OCI-LY7 (cell line): Measurements from ENCODE around the gene OR4D9. TPM values are rescaled to one million over a fixed set of nuclear protein-coding genes. Genes with fewer than 3 reads are reported as not detected.
A peak's percentile ranks its signal among the peaks of the same experiment; 100 is the strongest.

ENCODE experiments used
- BruUV-seq: library from RNA; stranded (reverse); fragments of 400-500 nt; replicated peaks from 2 replicates; lab custom pipeline; 2021; lab: Mats Ljungman, UMichigan
- CTCF ChIA-PET: fragments of 300-600 bp; sonication (Branson Sonifier 250); formaldehyde crosslinking; loops from one replicate; lab custom pipeline; 2022; ENCODE audit warnings: antibody characterized with exemption; ENCODE audit not compliant: unreplicated experiment; lab: Charles Lee
- POLR2A ChIA-PET: fragments of 300-600 bp; sonication (Branson Sonifier 250); formaldehyde crosslinking; loops from one replicate; lab custom pipeline; 2022; ENCODE audit warnings: antibody characterized with exemption; lab: Charles Lee
- DNase-seq: peaks from one replicate; pipeline ENCODE4 v3.0.0-alpha.2; 2015; ENCODE audit warnings: low spot score
- H2AFZ ChIP-seq: fragments of 200-600 bp; sonication (generic), shearing (Covaris generic); 2 replicates; pipeline ENCODE4 v1.6.1; 2014; ENCODE audit warnings: mild to moderate bottlenecking, antibody characterized with exemption, low read length, moderate library complexity
- H3K27ac ChIP-seq: fragments of 200-600 bp; sonication (generic); 2 replicates; pipeline ENCODE4 v1.5.1; 2014; ENCODE audit warnings: mixed run types, low read depth, mild to moderate bottlenecking, moderate library complexity, low read length, inconsistent platforms; ENCODE audit not compliant: poor library complexity, severe bottlenecking
- H3K36me3 ChIP-seq: fragments of 200-600 bp; sonication (generic); 2 replicates; pipeline ENCODE4 v1.6.1; 2014; ENCODE audit warnings: mild to moderate bottlenecking, antibody characterized with exemption, low read length, moderate library complexity, mixed read lengths; ENCODE audit not compliant: insufficient read depth
- H3K4me1 ChIP-seq: fragments of 200-600 bp; sonication (generic); 2 replicates; pipeline ENCODE4 v1.5.1; 2014; ENCODE audit warnings: mild to moderate bottlenecking, low read length; ENCODE audit not compliant: insufficient read depth, poor library complexity, severe bottlenecking
- H3K4me2 ChIP-seq: fragments of 200-600 bp; sonication (generic); 2 replicates; pipeline ENCODE4 v1.6.1; 2014; ENCODE audit warnings: mild to moderate bottlenecking, low read length
- H3K4me3 ChIP-seq: fragments of 200-600 bp; sonication (generic); 2 replicates; pipeline ENCODE4 v1.5.1; 2014; ENCODE audit warnings: mild to moderate bottlenecking, low read depth, low read length; ENCODE audit not compliant: poor library complexity, severe bottlenecking
- H3K79me2 ChIP-seq: fragments of 200-600 bp; sonication (generic); 2 replicates; pipeline ENCODE4 v1.6.1; 2016; ENCODE audit warnings: low read depth, mild to moderate bottlenecking, low read length, moderate library complexity, mixed read lengths; ENCODE audit not compliant: insufficient read depth
- H3K9me2 ChIP-seq: fragments of 200-600 bp; sonication (generic); 2 replicates; pipeline ENCODE4 v1.6.1; 2016; ENCODE audit warnings: mild to moderate bottlenecking, low read length, mixed read lengths; ENCODE audit not compliant: insufficient read depth
- H3K9me3 ChIP-seq: fragments of 200-600 bp; sonication (generic); 2 replicates; pipeline ENCODE4 v1.6.1; 2014; ENCODE audit warnings: mild to moderate bottlenecking, mixed run types, low read length, mixed read lengths
- H4K20me1 ChIP-seq: fragments of 200-600 bp; sonication (generic); 2 replicates; pipeline ENCODE4 v1.6.1; 2014; ENCODE audit warnings: mild to moderate bottlenecking, antibody characterized with exemption, low read length, moderate library complexity, mixed read lengths; ENCODE audit not compliant: insufficient read depth
- CTCF ChIP-seq: fragments of 200-600 bp; sonication (generic); conservative IDR thresholded peaks from 2 replicates; pipeline ENCODE4 v1.5.1; 2014; ENCODE audit warnings: mild to moderate bottlenecking, antibody characterized with exemption, low read length, moderate library complexity, mixed read lengths
- EZH2phosphoT487 ChIP-seq: fragments of 200-600 bp; sonication (generic); IDR thresholded peaks from 2 replicates; pipeline ENCODE4 v1.6.1; 2018; ENCODE audit warnings: low read depth, borderline replicate concordance, mild to moderate bottlenecking, mixed run types, antibody characterized with exemption, low read length, moderate library complexity, mixed read lengths
- intact Hi-C: fragments of 100-400 bp; cut with micrococcal nuclease; formaldehyde crosslinking; loops from one replicate; pipeline ENCODE4 v1.10.0; 2022; ENCODE audit not compliant: unreplicated experiment
- total RNA-seq, 2 experiments: library from RNA; depleted of rRNA in 1 of 2; stranded (reverse); fragments of >200 nt in 1 of 2; shearing (Covaris generic) in 1 of 2; gene quantifications; 2 replicates each; pipeline ENCODE4 v1.2.3, GENCODE V29; 2014 to 2022

Gene OR4D9
- total RNA-seq, 2 experiments from 2014 or later: not detected

GRCh38 chr11:59560702-59561473, 49.5 kb downstream of the OR4D9 start:
- H2AFZ ChIP-seq: peak overlapping the region; percentile 99
- H3K27ac ChIP-seq: peak overlapping the region; percentile 66
- ChIA-PET CTCF (interaction anchor here (1.1 to 1.3 kb wide), 2 partner anchors 11 to 51 kb away, joined by 4 to 8 read pairs; no protein-coding TSS in a partner anchor), POLR2A (interaction anchor here (0.5 to 1.5 kb wide), 11 partner anchors 9 to 1837 kb away, joined by 3 to 8 read pairs (median 3); no protein-coding TSS in a partner anchor)
- intact Hi-C loops: loop anchor here (1.0 kb wide), 1 partner anchor 10 kb away; no protein-coding TSS in a partner anchor
- peaks cover 36% of the 10 kb centered on the region for H3K4me1 ChIP-seq
- no peaks in the 10 kb centered on the region for H3K79me2 ChIP-seq
- no peaks in the 10 kb centered on the region for H3K9me2 ChIP-seq
- H3K4me3 ChIP-seq: peak overlapping the region; percentile 92
- BruUV-seq: no TSS peak
- TF ChIP-seq CTCF (no peak), EZH2phosphoT487 (no peak)
- H3K4me2 ChIP-seq: peak overlapping the region; percentile 99
- no peaks in the 10 kb centered on the region for H3K9me3 ChIP-seq
- DNase-seq: peak; percentile 88
- no peaks in the 10 kb centered on the region for H4K20me1 ChIP-seq
- no peaks in the 10 kb centered on the region for H3K36me3 ChIP-seq

GRCh38 chr11:59562292-59562691, 51.0 kb downstream of the OR4D9 start:
- ChIA-PET POLR2A (interaction anchor here (0.5 to 1.9 kb wide), 4 partner anchors 25 to 102 kb away, joined by 3 to 5 read pairs (median 4); no protein-coding TSS in a partner anchor), CTCF (no interaction called here)

More at GRCh38 chr11:59562292-59562691, 51.0 kb downstream of the OR4D9 start:
- Histone ChIP-seq H3K9me2 (no peaks in the 10 kb centered on the region), H4K20me1 (no peaks in the 10 kb centered on the region), H3K9me3 (no peaks in the 10 kb centered on the region), H3K27ac (no peak overlapping the region), H3K36me3 (no peaks in the 10 kb centered on the region), H3K79me2 (no peaks in the 10 kb centered on the region), H2AFZ (no peak overlapping the region), H3K4me1 (peaks cover 30% of the 10 kb centered on the region), H3K4me2 (no peak overlapping the region), H3K4me3 (no peak overlapping the region)
- TF ChIP-seq EZH2phosphoT487: no peak
- TF ChIP-seq CTCF: no peak
- no TSS peak for BruUV-seq
- intact Hi-C loops: no loop called here
- DNase-seq: no peak

Other genes starting within 250 kb of the OR4D9 start
- gene OR5AN1, start 152.6 kb upstream of the OR4D9 start, total RNA-seq (2014; rRNA removed; shearing (Covaris generic)): not detected in 2 replicates
- gene OR5AN1, start 152.6 kb upstream of the OR4D9 start, total RNA-seq (2022): not detected in 2 replicates
- not detected in 2 replicates for gene OR5A2, start 85.1 kb upstream of the OR4D9 start, total RNA-seq (2014; rRNA removed; shearing (Covaris generic))
- not detected in 2 replicates for gene OR5A2, start 85.1 kb upstream of the OR4D9 start, total RNA-seq (2022)
- not detected in 2 replicates for gene OR5A1, start 75.1 kb upstream of the OR4D9 start, total RNA-seq (2014; rRNA removed; shearing (Covaris generic))
- not detected in 2 replicates for gene OR5A1, start 75.1 kb upstream of the OR4D9 start, total RNA-seq (2022)
- gene OR4D6, start 54.6 kb upstream of the OR4D9 start, total RNA-seq (2014; rRNA removed; shearing (Covaris generic)): not detected in 2 replicates
- not detected in 2 replicates for gene OR4D6, start 54.6 kb upstream of the OR4D9 start, total RNA-seq (2022)
- 0.28 TPM in 1 of 2 replicates, not detected in the other for gene OR4D10, start 38.2 kb upstream of the OR4D9 start, total RNA-seq (2014; rRNA removed; shearing (Covaris generic))
- not detected in 2 replicates for gene OR4D10, start 38.2 kb upstream of the OR4D9 start, total RNA-seq (2022)
- not detected in 2 replicates for gene OR4D11, start 8.0 kb upstream of the OR4D9 start, total RNA-seq (2014; rRNA removed; shearing (Covaris generic))
- gene OR4D11, start 8.0 kb upstream of the OR4D9 start, total RNA-seq (2022): not detected in 2 replicates
- gene OSBP, start 104.2 kb downstream of the OR4D9 start, total RNA-seq (2014; rRNA removed; shearing (Covaris generic)): 16.9 and 19.2 TPM in 2 replicates
- gene OSBP, start 104.2 kb downstream of the OR4D9 start, total RNA-seq (2022): 44.6 and 44.7 TPM in 2 replicates
- 14.7 and 15.2 TPM in 2 replicates for gene PATL1, start 157.5 kb downstream of the OR4D9 start, total RNA-seq (2014; rRNA removed; shearing (Covaris generic))
- gene PATL1, start 157.5 kb downstream of the OR4D9 start, total RNA-seq (2022): 46.3 TPM in 2 replicates
- not detected in 2 replicates for gene OR10V1, start 202.3 kb downstream of the OR4D9 start, total RNA-seq (2014; rRNA removed; shearing (Covaris generic))
- not detected in 2 replicates for gene OR10V1, start 202.3 kb downstream of the OR4D9 start, total RNA-seq (2022)
- 20.2 and 27.2 TPM in 2 replicates for gene STX3, start 243.8 kb downstream of the OR4D9 start, total RNA-seq (2014; rRNA removed; shearing (Covaris generic))
- gene STX3, start 243.8 kb downstream of the OR4D9 start, total RNA-seq (2022): 6.4 and 8.4 TPM in 2 replicates